ENCODE results near the gene DAGLB.

DNA sequence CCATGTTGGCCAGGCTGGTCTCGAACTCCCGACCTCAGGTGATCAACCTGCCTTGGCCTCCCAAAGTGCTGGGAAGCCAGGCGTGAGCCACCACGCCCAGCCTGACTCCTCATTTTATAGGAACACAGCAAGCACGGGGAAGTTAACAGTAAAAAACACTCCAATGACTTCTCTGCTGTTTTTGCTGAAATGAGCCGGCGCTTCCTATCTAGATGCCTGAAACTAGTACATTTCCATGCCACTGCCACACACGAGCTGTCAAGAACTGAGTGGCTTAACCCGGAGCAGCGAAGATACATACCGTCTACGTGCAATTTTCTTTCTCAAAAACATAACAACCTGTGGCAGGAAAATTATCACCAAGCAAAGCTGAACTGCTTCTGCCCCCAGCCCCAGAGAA is 16.8 kb downstream of the DAGLB start:
- TF ChIP-seq, protein P1, sequence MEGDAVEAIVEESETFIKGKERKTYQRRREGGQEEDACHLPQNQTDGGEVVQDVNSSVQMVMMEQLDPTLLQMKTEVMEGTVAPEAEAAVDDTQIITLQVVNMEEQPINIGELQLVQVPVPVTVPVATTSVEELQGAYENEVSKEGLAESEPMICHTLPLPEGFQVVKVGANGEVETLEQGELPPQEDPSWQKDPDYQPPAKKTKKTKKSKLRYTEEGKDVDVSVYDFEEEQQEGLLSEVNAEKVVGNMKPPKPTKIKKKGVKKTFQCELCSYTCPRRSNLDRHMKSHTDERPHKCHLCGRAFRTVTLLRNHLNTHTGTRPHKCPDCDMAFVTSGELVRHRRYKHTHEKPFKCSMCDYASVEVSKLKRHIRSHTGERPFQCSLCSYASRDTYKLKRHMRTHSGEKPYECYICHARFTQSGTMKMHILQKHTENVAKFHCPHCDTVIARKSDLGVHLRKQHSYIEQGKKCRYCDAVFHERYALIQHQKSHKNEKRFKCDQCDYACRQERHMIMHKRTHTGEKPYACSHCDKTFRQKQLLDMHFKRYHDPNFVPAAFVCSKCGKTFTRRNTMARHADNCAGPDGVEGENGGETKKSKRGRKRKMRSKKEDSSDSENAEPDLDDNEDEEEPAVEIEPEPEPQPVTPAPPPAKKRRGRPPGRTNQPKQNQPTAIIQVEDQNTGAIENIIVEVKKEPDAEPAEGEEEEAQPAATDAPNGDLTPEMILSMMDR (IDR thresholded peaks at IDR 0.05 in 8 of 11, conservative IDR thresholded peaks at IDR 0.05 in 3 of 11): no peak
- TF ChIP-seq POLR2A (IDR thresholded peaks at IDR 0.05) (no peak), POLR2AphosphoS5 (IDR thresholded peaks at IDR 0.05) (no peak)
